Measurements from ENCODE around the gene SLCO4A1.

The SLCO4A1 gene

GRCh38 chr20:62642051-62642665 is at the start of gene SLCO4A1:
Gene SLCO4A1, plus strand, starts transcription at chr20:62642503. Its CDS starts 13,952 bp downstream, at chr20:62656455.
- DNase-seq (ENCODE audit: low spot score) = peak; percentile 91

- no peak for DNase-seq (ENCODE audit: low spot score)
These were observed 49.7 kb upstream of the SLCO4A1 start for GRCh38 chr20:62592506-62593177.

GRCh38 chr20:62593616-62594015 is 48.7 kb upstream of the SLCO4A1 start:
- no peak for DNase-seq (ENCODE audit: low spot score)

GRCh38 chr20:62595069-62595468 is 47.2 kb upstream of the SLCO4A1 start:
- DNase-seq (ENCODE audit: low spot score) = no peak

GRCh38 chr20:62595491-62595890 is 46.8 kb upstream of the SLCO4A1 start:
- DNase-seq (ENCODE audit: low spot score) = peak; percentile 93

GRCh38 chr20:62596486-62596885 is 45.8 kb upstream of the SLCO4A1 start:
- no peak for DNase-seq (ENCODE audit: low spot score)

GRCh38 chr20:62596921-62597320 is 45.4 kb upstream of the SLCO4A1 start:
- DNase-seq (ENCODE audit: low spot score) = no peak

GRCh38 chr20:62597416-62598115 is 44.7 kb upstream of the SLCO4A1 start:
- no peak for DNase-seq (ENCODE audit: low spot score)

- DNase-seq (ENCODE audit: low spot score) = peak; percentile 99
These were observed 43.5 kb upstream of the SLCO4A1 start for GRCh38 chr20:62598761-62599194.

GRCh38 chr20:62599216-62600110 is 42.8 kb upstream of the SLCO4A1 start:
- DNase-seq (ENCODE audit: low spot score) = no peak

GRCh38 chr20:62601172-62601571 is 41.1 kb upstream of the SLCO4A1 start:
- no peak for DNase-seq (ENCODE audit: low spot score)

GRCh38 chr20:62601714-62602113 is 40.6 kb upstream of the SLCO4A1 start:
- DNase-seq (ENCODE audit: low spot score) = no peak

GRCh38 chr20:62602550-62602949 is 39.8 kb upstream of the SLCO4A1 start:
- DNase-seq (ENCODE audit: low spot score) = peak; percentile 84

- peak; percentile 97 for DNase-seq (ENCODE audit: low spot score)
These were observed 39.0 kb upstream of the SLCO4A1 start for GRCh38 chr20:62603021-62603906.

GRCh38 chr20:62603907-62604785 is 38.2 kb upstream of the SLCO4A1 start:
- DNase-seq (ENCODE audit: low spot score) = no peak

- no peak for DNase-seq (ENCODE audit: low spot score)
These were observed 37.5 kb upstream of the SLCO4A1 start for GRCh38 chr20:62604796-62605195.

GRCh38 chr20:62605236-62605943 is 36.9 kb upstream of the SLCO4A1 start:
- no peak for DNase-seq (ENCODE audit: low spot score)

- DNase-seq (ENCODE audit: low spot score) = no peak
These were observed 36.3 kb upstream of the SLCO4A1 start for GRCh38 chr20:62606016-62606415.

GRCh38 chr20:62606551-62607201 is 35.6 kb upstream of the SLCO4A1 start:
- peak; percentile 96 for DNase-seq (ENCODE audit: low spot score)

All from SW480 (cell line).